ENCODE data around the gene VPS37C. TPM values are rescaled to one million over a fixed set of nuclear protein-coding genes. Genes with fewer than 3 reads are reported as not detected.

Gene VPS37C
- total and polyA plus RNA-seq, 2 experiments from 2014 or later = 20.8 to 22.0 TPM

GRCh38 chr11:61120099-61120705 is 41.0 kb downstream of the VPS37C start:
- no peak overlapping the region for H3K27ac ChIP-seq
- TF ChIP-seq, protein P1, sequence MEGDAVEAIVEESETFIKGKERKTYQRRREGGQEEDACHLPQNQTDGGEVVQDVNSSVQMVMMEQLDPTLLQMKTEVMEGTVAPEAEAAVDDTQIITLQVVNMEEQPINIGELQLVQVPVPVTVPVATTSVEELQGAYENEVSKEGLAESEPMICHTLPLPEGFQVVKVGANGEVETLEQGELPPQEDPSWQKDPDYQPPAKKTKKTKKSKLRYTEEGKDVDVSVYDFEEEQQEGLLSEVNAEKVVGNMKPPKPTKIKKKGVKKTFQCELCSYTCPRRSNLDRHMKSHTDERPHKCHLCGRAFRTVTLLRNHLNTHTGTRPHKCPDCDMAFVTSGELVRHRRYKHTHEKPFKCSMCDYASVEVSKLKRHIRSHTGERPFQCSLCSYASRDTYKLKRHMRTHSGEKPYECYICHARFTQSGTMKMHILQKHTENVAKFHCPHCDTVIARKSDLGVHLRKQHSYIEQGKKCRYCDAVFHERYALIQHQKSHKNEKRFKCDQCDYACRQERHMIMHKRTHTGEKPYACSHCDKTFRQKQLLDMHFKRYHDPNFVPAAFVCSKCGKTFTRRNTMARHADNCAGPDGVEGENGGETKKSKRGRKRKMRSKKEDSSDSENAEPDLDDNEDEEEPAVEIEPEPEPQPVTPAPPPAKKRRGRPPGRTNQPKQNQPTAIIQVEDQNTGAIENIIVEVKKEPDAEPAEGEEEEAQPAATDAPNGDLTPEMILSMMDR (IDR thresholded peaks at IDR 0.05; ENCODE audit: low read depth, low read length) = no peak
- no peaks in the 10 kb centered on the region for H3K36me3 ChIP-seq
- no peak overlapping the region for H3K4me3 ChIP-seq
- no peaks in the 10 kb centered on the region for H3K9me3 ChIP-seq (ENCODE audit: low read depth)
- no peaks in the 10 kb centered on the region for H3K4me1 ChIP-seq (ENCODE audit: low read depth)
- no peaks in the 10 kb centered on the region for H3K27me3 ChIP-seq
- no peak for DNase-seq (ENCODE audit: low read depth in 1 of 2, low spot score in 1 of 2)

DNA sequence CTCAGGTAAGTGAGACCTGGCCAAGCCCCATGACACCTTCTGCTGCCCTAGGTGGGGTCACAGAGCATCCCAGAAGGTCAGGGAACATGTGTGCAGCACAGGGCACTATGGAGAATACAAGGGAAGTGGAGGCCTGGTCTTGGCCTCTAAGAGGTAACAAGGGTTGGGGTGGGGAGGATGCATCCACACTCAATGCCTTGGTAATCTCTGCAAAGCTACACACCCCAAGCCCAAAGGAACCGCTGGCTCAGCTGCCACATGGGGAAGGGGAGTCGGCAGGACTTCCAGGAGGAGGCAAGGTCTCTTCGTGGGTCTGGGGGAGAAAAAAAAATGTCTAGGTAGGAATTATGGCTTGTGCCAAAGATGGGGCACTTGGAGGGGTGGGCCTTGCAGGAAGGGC is 41.7 kb downstream of the VPS37C start:
- H3K27ac ChIP-seq = no peak overlapping the region
- no peaks in the 10 kb centered on the region for H3K4me1 ChIP-seq (ENCODE audit: low read depth)
- no peak overlapping the region for H3K4me3 ChIP-seq
- H3K36me3 ChIP-seq = no peaks in the 10 kb centered on the region
- TF ChIP-seq, protein P1 (IDR thresholded peaks at IDR 0.05; ENCODE audit: low read depth, low read length) = no peak
- DNase-seq (ENCODE audit: low read depth in 1 of 2, low spot score in 1 of 2) = no peak
- H3K9me3 ChIP-seq (ENCODE audit: low read depth) = no peaks in the 10 kb centered on the region
- no peaks in the 10 kb centered on the region for H3K27me3 ChIP-seq

GRCh38 chr11:61119055-61119454 is 42.2 kb downstream of the VPS37C start:
- H3K9me3 ChIP-seq (ENCODE audit: low read depth) = no peaks in the 10 kb centered on the region
- TF ChIP-seq, protein P1 (IDR thresholded peaks at IDR 0.05; ENCODE audit: low read depth, low read length) = no peak
- no peaks in the 10 kb centered on the region for H3K27me3 ChIP-seq
- no peaks in the 10 kb centered on the region for H3K36me3 ChIP-seq
- no peak for DNase-seq (ENCODE audit: low read depth in 1 of 2, low spot score in 1 of 2)
- no peak overlapping the region for H3K27ac ChIP-seq
- no peak overlapping the region for H3K4me3 ChIP-seq
- H3K4me1 ChIP-seq (ENCODE audit: low read depth) = no peaks in the 10 kb centered on the region

DNA sequence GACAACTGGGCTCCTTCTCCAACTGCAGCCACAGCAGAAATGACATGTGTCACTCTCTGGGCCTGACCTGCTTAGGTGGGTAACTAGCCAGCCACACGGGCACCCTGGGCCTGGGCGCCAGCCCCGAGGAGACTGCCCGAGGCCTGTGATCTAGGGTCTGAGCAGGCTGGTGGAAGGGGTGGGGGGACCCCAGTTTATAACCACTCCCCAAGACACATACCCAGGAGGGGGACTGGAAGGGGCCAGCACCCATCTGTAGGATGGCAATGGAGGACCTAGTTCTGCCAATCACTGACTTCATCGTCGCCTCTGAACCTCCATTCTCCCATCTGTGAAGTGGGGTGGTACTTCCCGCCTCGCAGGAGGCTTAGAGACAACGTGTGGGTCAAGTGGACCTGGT is 42.8 kb downstream of the VPS37C start:
- H3K9me3 ChIP-seq (ENCODE audit: low read depth) = no peaks in the 10 kb centered on the region
- H3K36me3 ChIP-seq = no peaks in the 10 kb centered on the region
- no peak overlapping the region for H3K27ac ChIP-seq
- TF ChIP-seq, protein P1 (IDR thresholded peaks at IDR 0.05; ENCODE audit: low read depth, low read length) = no peak
- DNase-seq (ENCODE audit: low read depth in 1 of 2, low spot score in 1 of 2) = no peak
- H3K27me3 ChIP-seq = no peaks in the 10 kb centered on the region
- H3K4me3 ChIP-seq = no peak overlapping the region
- no peaks in the 10 kb centered on the region for H3K4me1 ChIP-seq (ENCODE audit: low read depth)

GRCh38 chr11:61118004-61118403 is 43.2 kb downstream of the VPS37C start:
- no peak overlapping the region for H3K27ac ChIP-seq
- H3K27me3 ChIP-seq = no peaks in the 10 kb centered on the region
- DNase-seq (ENCODE audit: low read depth in 1 of 2, low spot score in 1 of 2) = no peak
- H3K4me3 ChIP-seq = no peak overlapping the region
- TF ChIP-seq, protein P1 (IDR thresholded peaks at IDR 0.05; ENCODE audit: low read depth, low read length) = no peak
- H3K4me1 ChIP-seq (ENCODE audit: low read depth) = no peaks in the 10 kb centered on the region
- no peaks in the 10 kb centered on the region for H3K9me3 ChIP-seq (ENCODE audit: low read depth)
- H3K36me3 ChIP-seq = no peaks in the 10 kb centered on the region

Data from cardiac muscle cell (in vitro differentiated cells and primary cell).